ENCODE measurements around the gene NCOA6. TPM values are rescaled to one million over a fixed set of nuclear protein-coding genes. Genes with fewer than 3 reads are reported as not detected.
"Not testable (repeated sequence)": the region's sequence is repeated elsewhere in the genome, so short reads cannot be mapped to it uniquely, and the experiment has no call there.

NCOA6 gene
- total RNA-seq, 1 donor from 2014 or later, result 16.0 TPM

GRCh38 chr20:34746674-34747073, 78.8 kb downstream of the NCOA6 start:
- intact Hi-C loops (cut with DNase I), result no loop called here

GRCh38 chr20:34744847-34745246, 80.6 kb downstream of the NCOA6 start:
- ATAC-seq (peak; percentile 90), DNase-seq (ENCODE audit: missing footprints) (no peak)
- intact Hi-C loops (cut with DNase I), result no loop called here

More at GRCh38 chr20:34746674-34747073, 78.8 kb downstream of the NCOA6 start:
- ATAC-seq (no peak), DNase-seq (ENCODE audit: missing footprints) (no peak)

GRCh38 chr20:34744340-34744739, 81.1 kb downstream of the NCOA6 start:
- ATAC-seq, result no peak

GRCh38 chr20:34743039-34743438, 82.4 kb downstream of the NCOA6 start:
- DNase-seq (ENCODE audit: missing footprints) (no peak), ATAC-seq (no peak)
- intact Hi-C loops (cut with DNase I), result no loop called here

More at GRCh38 chr20:34744340-34744739, 81.1 kb downstream of the NCOA6 start:
- intact Hi-C loops (cut with DNase I), result no loop called here
- no peak for DNase-seq (ENCODE audit: missing footprints)

GRCh38 chr20:34736106-34736735, 89.2 kb downstream of the NCOA6 start:
- intact Hi-C loops (cut with DNase I), result no loop called here
- ATAC-seq, result peak; percentile 52
- no peak for DNase-seq (ENCODE audit: missing footprints)

- no peak for ATAC-seq
- intact Hi-C loops (cut with DNase I), result no loop called here
- DNase-seq (ENCODE audit: missing footprints), result no peak
These were observed 92.9 kb downstream of the NCOA6 start for GRCh38 chr20:34732523-34732922.

- intact Hi-C loops (cut with DNase I), result no loop called here
- DNase-seq (ENCODE audit: missing footprints) (no peak), ATAC-seq (no peak)
These were observed 96.0 kb downstream of the NCOA6 start for GRCh38 chr20:34729416-34729815.

GRCh38 chr20:34724172-34724571, 101.3 kb downstream of the NCOA6 start:
- ATAC-seq, result peak; percentile 62
- intact Hi-C loops (cut with DNase I), result no loop called here
- DNase-seq (ENCODE audit: missing footprints), result no peak

GRCh38 chr20:34722560-34722959, 102.9 kb downstream of the NCOA6 start:
- ATAC-seq; intact Hi-C loops (cut with DNase I); DNase-seq (ENCODE audit: missing footprints): not testable (repeated sequence)

- ATAC-seq (no peak), DNase-seq (ENCODE audit: missing footprints) (no peak)
- intact Hi-C loops (cut with DNase I), result no loop called here
These were observed 105.2 kb downstream of the NCOA6 start for GRCh38 chr20:34720266-34720665.

- ATAC-seq; intact Hi-C loops (cut with DNase I); DNase-seq (ENCODE audit: missing footprints): not testable (repeated sequence)
These were observed 106.0 kb downstream of the NCOA6 start for GRCh38 chr20:34719242-34720017.

GRCh38 chr20:34717230-34718095, 108.0 kb downstream of the NCOA6 start:
- DNase-seq (ENCODE audit: missing footprints) (no peak), ATAC-seq (no peak)
- intact Hi-C loops (cut with DNase I), result no loop called here

GRCh38 chr20:34716921-34717229, 108.6 kb downstream of the NCOA6 start:
- no peak for DNase-seq (ENCODE audit: missing footprints)
- intact Hi-C loops (cut with DNase I), result no loop called here
- no peak for ATAC-seq

- intact Hi-C loops (cut with DNase I), result no loop called here
- no peak for DNase-seq (ENCODE audit: missing footprints)
- ATAC-seq, result no peak
These were observed 110.1 kb downstream of the NCOA6 start for GRCh38 chr20:34715384-34715783.

GRCh38 chr20:34713944-34714515, 111.4 kb downstream of the NCOA6 start:
- intact Hi-C loops (cut with DNase I); DNase-seq (ENCODE audit: missing footprints); ATAC-seq: not testable (repeated sequence)

- ATAC-seq (no peak), DNase-seq (ENCODE audit: missing footprints) (no peak)
- intact Hi-C loops (cut with DNase I), result no loop called here
These were observed 112.1 kb downstream of the NCOA6 start for GRCh38 chr20:34713194-34713943.

GRCh38 chr20:34712525-34713192, 112.8 kb downstream of the NCOA6 start:
- intact Hi-C loops (cut with DNase I), result no loop called here
- DNase-seq (ENCODE audit: missing footprints), result peak; percentile 55
- no peak for ATAC-seq

GRCh38 chr20:34711813-34712430, 113.5 kb downstream of the NCOA6 start:
- intact Hi-C loops (cut with DNase I), result no loop called here
- ATAC-seq, result no peak
- DNase-seq (ENCODE audit: missing footprints), result no peak

All from Right ventricle myocardium inferior (tissue), 1 donor.